ENCODE measurements around the gene LRMDA. TPM values are rescaled to one million over a fixed set of nuclear protein-coding genes. Genes with fewer than 3 reads are reported as not detected.

Gene LRMDA
- total RNA-seq, 1 donor from 2014 or later, result 29.9 TPM

DNA sequence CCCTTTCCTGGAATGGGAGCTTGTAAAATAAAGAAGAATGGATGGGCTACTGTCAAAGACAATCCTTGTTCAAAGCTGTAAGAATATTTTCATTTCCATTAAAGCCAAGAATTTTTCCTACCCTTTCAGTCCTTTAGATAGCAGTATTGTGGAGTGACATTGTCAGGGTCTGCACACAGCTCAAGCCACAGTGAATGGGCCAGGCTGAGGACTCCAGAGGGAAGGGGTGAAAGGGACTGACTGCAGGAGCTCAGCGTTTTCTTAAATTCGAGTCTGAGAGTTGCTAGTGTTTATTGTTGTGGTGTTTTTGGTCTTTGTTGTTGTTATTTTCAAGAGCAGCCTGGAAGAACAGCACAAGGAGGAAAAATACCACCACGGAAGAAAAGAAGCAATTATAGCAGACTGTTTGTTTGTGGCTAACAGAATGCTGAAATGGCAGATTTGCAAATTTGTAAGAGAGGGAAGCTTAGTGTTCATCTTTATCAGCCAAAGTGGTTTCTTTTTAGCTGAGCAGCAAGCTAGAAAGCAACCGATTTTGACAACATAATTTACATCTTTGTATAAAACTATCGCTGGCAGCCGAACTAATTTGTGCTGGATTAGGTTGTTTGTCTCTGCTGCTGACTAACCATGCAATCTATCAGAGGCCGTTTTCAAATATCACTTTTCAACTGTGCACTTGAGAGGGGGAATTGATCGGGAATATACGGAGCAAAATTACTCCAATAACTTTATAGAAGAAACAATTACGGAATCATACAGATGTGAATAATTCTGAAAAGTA lies 192.1 kb downstream of the LRMDA start:
- TF ChIP-seq, protein P1, sequence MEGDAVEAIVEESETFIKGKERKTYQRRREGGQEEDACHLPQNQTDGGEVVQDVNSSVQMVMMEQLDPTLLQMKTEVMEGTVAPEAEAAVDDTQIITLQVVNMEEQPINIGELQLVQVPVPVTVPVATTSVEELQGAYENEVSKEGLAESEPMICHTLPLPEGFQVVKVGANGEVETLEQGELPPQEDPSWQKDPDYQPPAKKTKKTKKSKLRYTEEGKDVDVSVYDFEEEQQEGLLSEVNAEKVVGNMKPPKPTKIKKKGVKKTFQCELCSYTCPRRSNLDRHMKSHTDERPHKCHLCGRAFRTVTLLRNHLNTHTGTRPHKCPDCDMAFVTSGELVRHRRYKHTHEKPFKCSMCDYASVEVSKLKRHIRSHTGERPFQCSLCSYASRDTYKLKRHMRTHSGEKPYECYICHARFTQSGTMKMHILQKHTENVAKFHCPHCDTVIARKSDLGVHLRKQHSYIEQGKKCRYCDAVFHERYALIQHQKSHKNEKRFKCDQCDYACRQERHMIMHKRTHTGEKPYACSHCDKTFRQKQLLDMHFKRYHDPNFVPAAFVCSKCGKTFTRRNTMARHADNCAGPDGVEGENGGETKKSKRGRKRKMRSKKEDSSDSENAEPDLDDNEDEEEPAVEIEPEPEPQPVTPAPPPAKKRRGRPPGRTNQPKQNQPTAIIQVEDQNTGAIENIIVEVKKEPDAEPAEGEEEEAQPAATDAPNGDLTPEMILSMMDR (IDR thresholded peaks at IDR 0.05), result no peak
- ATAC-seq (no peak), DNase-seq (no peak)
- intact Hi-C loops (cut with DNase I), result no loop called here
- Histone ChIP-seq H3K27me3 (ENCODE audit: low read depth) (no peaks in the 10 kb centered on the region), H3K36me3 (no peaks in the 10 kb centered on the region), H3K27ac (no peak overlapping the region), H3K4me1 (peaks cover 6% of the 10 kb centered on the region), H3K4me3 (no peak overlapping the region), H3K9me3 (no peaks in the 10 kb centered on the region)

DNA sequence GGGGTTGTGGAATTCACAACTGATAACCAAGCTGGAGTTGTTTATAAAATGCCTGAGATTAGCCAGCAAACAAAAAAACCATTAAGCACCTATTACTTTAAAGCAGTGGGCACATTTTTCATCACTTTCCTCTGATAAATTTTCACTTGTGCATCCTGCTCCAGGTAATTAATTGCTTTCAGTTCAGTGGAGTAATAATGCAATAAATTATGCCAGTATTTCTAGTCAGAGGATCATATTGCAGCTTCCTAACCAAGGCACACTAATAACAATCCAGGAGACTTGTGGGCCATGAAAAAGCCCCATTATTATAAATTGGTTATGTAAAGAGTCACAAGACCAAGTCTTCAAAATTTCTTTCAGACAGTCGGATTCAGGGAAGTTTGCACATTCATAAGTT lies 193.2 kb downstream of the LRMDA start:
- DNase-seq, result no peak
- ATAC-seq, result no peak
- TF ChIP-seq, protein P1 (IDR thresholded peaks at IDR 0.05), result no peak
- peaks cover 6% of the 10 kb centered on the region for H3K4me1 ChIP-seq
- no peak overlapping the region for H3K4me3 ChIP-seq
- intact Hi-C loops (cut with DNase I), result no loop called here
- no peak overlapping the region for H3K27ac ChIP-seq
- no peaks in the 10 kb centered on the region for H3K36me3 ChIP-seq
- no peaks in the 10 kb centered on the region for H3K27me3 ChIP-seq (ENCODE audit: low read depth)
- no peaks in the 10 kb centered on the region for H3K9me3 ChIP-seq

DNA sequence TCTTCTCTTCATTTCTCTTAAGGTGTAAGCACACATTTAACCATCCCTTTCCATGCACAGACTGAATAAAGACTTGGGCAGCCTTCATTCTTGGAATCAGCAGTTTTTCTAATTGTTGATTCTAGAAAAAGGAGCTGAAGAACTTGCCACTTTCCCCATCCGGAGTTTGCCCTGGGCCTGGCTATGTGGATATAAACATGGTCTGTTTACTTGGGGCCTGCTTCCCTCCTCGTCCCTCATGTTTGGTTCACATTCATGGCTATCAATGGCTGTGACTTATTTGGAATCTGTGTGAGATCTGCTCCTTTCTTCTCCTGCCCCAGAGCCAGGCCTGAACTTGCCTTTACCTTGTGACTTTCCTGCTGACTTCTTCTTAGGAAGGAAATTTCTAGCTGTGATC lies 199.3 kb downstream of the LRMDA start:
- DNase-seq (no peak), ATAC-seq (no peak)
- no peaks in the 10 kb centered on the region for H3K27me3 ChIP-seq (ENCODE audit: low read depth)
- H3K9me3 ChIP-seq, result no peaks in the 10 kb centered on the region
- no peak overlapping the region for H3K4me3 ChIP-seq
- H3K4me1 ChIP-seq, result no peaks in the 10 kb centered on the region
- TF ChIP-seq, protein P1 (IDR thresholded peaks at IDR 0.05), result no peak
- intact Hi-C loops (cut with DNase I), result no loop called here
- H3K27ac ChIP-seq, result no peak overlapping the region
- H3K36me3 ChIP-seq, result no peaks in the 10 kb centered on the region

DNA sequence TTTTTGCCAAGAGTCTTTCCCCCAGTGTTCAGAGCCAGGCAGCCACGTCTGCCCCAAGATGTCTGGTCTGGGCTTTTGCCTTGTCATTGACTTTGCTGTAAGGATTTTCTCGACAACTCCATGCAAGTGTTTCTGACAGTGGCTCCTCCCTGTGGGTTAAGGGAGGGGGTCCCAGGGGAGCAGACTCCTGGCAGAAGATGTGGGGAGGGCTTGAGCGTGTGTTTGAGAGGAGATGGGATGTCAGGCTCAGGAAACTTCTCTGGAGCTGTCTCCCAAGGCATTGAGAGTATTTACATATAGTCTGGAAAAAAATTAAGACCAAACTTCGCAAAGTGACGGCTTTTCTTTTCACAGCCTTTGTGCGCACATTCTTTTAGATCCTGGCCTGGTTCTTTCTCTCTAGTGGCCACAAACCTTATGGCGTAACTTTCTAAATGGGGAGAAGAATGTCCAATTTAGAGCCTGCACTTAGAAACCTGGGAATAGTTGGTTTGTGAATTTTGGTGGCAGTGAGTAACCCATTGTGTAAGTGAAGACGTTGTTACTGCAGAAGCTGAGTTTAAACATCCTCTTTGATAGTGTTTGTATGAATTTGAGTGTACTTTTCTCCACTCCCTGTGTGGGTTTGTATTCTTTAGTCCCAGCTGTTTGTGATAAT lies 201.5 kb downstream of the LRMDA start:
- TF ChIP-seq, protein P1 (IDR thresholded peaks at IDR 0.05), result no peak

DNA sequence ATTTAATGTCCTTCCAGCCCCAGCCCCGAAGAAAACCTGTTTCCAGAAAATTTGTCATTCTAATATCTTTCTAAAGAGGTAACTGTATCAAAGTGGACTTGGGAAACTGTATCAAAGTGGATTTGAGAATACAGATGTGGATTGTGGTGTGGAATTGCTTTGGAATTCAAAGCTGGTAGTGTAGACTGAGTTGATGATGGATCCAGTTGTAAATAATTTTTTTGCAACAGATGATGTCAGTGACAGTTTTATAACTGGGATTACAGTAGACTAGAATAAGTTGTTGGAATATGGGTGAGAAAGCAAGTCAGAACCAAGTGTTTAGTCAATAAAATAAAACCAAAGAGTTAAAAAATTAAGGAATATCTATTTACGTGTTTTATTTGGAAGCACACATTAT lies 202.1 kb downstream of the LRMDA start:
- Histone ChIP-seq H3K36me3 (no peaks in the 10 kb centered on the region), H3K9me3 (no peaks in the 10 kb centered on the region), H3K27ac (no peak overlapping the region), H3K4me3 (no peak overlapping the region), H3K27me3 (ENCODE audit: low read depth) (no peaks in the 10 kb centered on the region), H3K4me1 (no peaks in the 10 kb centered on the region)
- ATAC-seq (no peak), DNase-seq (no peak)
- intact Hi-C loops (cut with DNase I), result no loop called here
- TF ChIP-seq, protein P1 (IDR thresholded peaks at IDR 0.05), result no peak

More for the DNA sequence above, 201.5 kb downstream of the LRMDA start:
- H3K27ac ChIP-seq, result no peak overlapping the region
- no peaks in the 10 kb centered on the region for H3K36me3 ChIP-seq
- H3K27me3 ChIP-seq (ENCODE audit: low read depth), result no peaks in the 10 kb centered on the region
- DNase-seq, result no peak
- intact Hi-C loops (cut with DNase I), result no loop called here
- no peaks in the 10 kb centered on the region for H3K4me1 ChIP-seq
- no peak overlapping the region for H3K4me3 ChIP-seq
- ATAC-seq, result no peak
- H3K9me3 ChIP-seq, result no peaks in the 10 kb centered on the region
